ENCODE measurements around the gene MME. TPM values are rescaled to one million over a fixed set of nuclear protein-coding genes. Genes with fewer than 3 reads are reported as not detected.
"Not testable (repeated sequence)": the region's sequence is repeated elsewhere in the genome, so short reads cannot be mapped to it uniquely, and the experiment has no call there.

The MME gene
- total RNA-seq, 2 experiments from 2014 or later: not detected

- CTCF ChIA-PET: no interaction called here
- Mint-ChIP-seq H3K27me3 (no peaks in the 10 kb centered on the region), H3K36me3 (ENCODE audit: low read depth) (no peaks in the 10 kb centered on the region), H3K9me3 (no peaks in the 10 kb centered on the region), H3K4me3 (no peak overlapping the region), H3K27ac (no peak overlapping the region), H3K4me1 (no peaks in the 10 kb centered on the region)
- POLR2A ChIA-PET: no interaction called here
- no peak for DNase-seq
Measured at GRCh38 chr3:155096303-155097008, 16.3 kb downstream of the MME start.

- Mint-ChIP-seq H3K4me1 (no peaks in the 10 kb centered on the region), H3K36me3 (ENCODE audit: low read depth) (no peaks in the 10 kb centered on the region), H3K4me3 (no peak overlapping the region), H3K27ac (no peak overlapping the region), H3K9me3 (no peaks in the 10 kb centered on the region), H3K27me3 (no peaks in the 10 kb centered on the region)
- DNase-seq: no peak
- CTCF ChIA-PET: no interaction called here
- POLR2A ChIA-PET: no interaction called here
Measured at GRCh38 chr3:155097009-155097349, 16.9 kb downstream of the MME start.

GRCh38 chr3:155101398-155101797, 21.3 kb downstream of the MME start:
- ChIA-PET CTCF (interaction anchor here (1.2 kb wide), 1 partner anchor 12 kb away, joined by 3 read pairs; no protein-coding TSS in a partner anchor), POLR2A (no interaction called here)
- Mint-ChIP-seq H3K4me3 (no peak overlapping the region), H3K9me3 (no peaks in the 10 kb centered on the region), H3K4me1 (no peaks in the 10 kb centered on the region), H3K27me3 (no peaks in the 10 kb centered on the region), H3K27ac (no peak overlapping the region), H3K36me3 (ENCODE audit: low read depth) (no peaks in the 10 kb centered on the region)
- DNase-seq: no peak

- Mint-ChIP-seq H3K9me3 (no peaks in the 10 kb centered on the region), H3K27ac (no peak overlapping the region), H3K27me3 (no peaks in the 10 kb centered on the region), H3K4me1 (no peaks in the 10 kb centered on the region), H3K4me3 (no peak overlapping the region), H3K36me3 (ENCODE audit: low read depth) (no peaks in the 10 kb centered on the region)
- ChIA-PET POLR2A (no interaction called here), CTCF (interaction anchor here (0.6 to 1.2 kb wide), 2 partner anchors 12 to 24 kb away, joined by 3 read pairs; no protein-coding TSS in a partner anchor)
- no peak for DNase-seq
Measured at GRCh38 chr3:155102329-155102728, 22.2 kb downstream of the MME start.

- ChIA-PET CTCF (no interaction called here), POLR2A (no interaction called here)
- no peaks in the 10 kb centered on the region for H3K9me3 Mint-ChIP-seq
- H3K4me3 Mint-ChIP-seq: no peak overlapping the region
- no peak overlapping the region for H3K27ac Mint-ChIP-seq
- H3K4me1 Mint-ChIP-seq: no peaks in the 10 kb centered on the region
- no peak for DNase-seq
- H3K36me3 Mint-ChIP-seq (ENCODE audit: low read depth): no peaks in the 10 kb centered on the region
- no peaks in the 10 kb centered on the region for H3K27me3 Mint-ChIP-seq
Measured at GRCh38 chr3:155103686-155104085, 23.6 kb downstream of the MME start.

- H3K27ac Mint-ChIP-seq: no peak overlapping the region
- no peaks in the 10 kb centered on the region for H3K9me3 Mint-ChIP-seq
- POLR2A ChIA-PET: no interaction called here
- no peak for DNase-seq
- H3K4me1 Mint-ChIP-seq: peaks cover 6% of the 10 kb centered on the region
- CTCF ChIA-PET: no interaction called here
- no peaks in the 10 kb centered on the region for H3K36me3 Mint-ChIP-seq (ENCODE audit: low read depth)
- H3K4me3 Mint-ChIP-seq: no peak overlapping the region
- no peaks in the 10 kb centered on the region for H3K27me3 Mint-ChIP-seq
Measured at GRCh38 chr3:155106119-155106518, 26.0 kb downstream of the MME start.

GRCh38 chr3:155110022-155110421, 29.9 kb downstream of the MME start:
- Mint-ChIP-seq H3K27me3 (no peaks in the 10 kb centered on the region), H3K4me3 (no peak overlapping the region), H3K27ac (no peak overlapping the region), H3K9me3 (no peaks in the 10 kb centered on the region), H3K36me3 (ENCODE audit: low read depth) (no peaks in the 10 kb centered on the region), H3K4me1 (peaks cover 11% of the 10 kb centered on the region)
- ChIA-PET POLR2A (no interaction called here), CTCF (no interaction called here)
- DNase-seq: no peak

- Mint-ChIP-seq H3K4me3 (no peak overlapping the region), H3K9me3 (no peaks in the 10 kb centered on the region), H3K4me1 (peaks cover 11% of the 10 kb centered on the region), H3K27ac (peak overlapping the region; percentile 11), H3K36me3 (ENCODE audit: low read depth) (no peaks in the 10 kb centered on the region), H3K27me3 (no peaks in the 10 kb centered on the region)
- POLR2A ChIA-PET: no interaction called here
- DNase-seq: peak; percentile 6
- CTCF ChIA-PET: no interaction called here
Measured at GRCh38 chr3:155110996-155111901, 31.1 kb downstream of the MME start.

- ChIA-PET POLR2A (no interaction called here), CTCF (no interaction called here)
- H3K9me3 Mint-ChIP-seq: no peaks in the 10 kb centered on the region
- no peak overlapping the region for H3K27ac Mint-ChIP-seq
- no peak for DNase-seq
- H3K4me3 Mint-ChIP-seq: no peak overlapping the region
- no peaks in the 10 kb centered on the region for H3K36me3 Mint-ChIP-seq (ENCODE audit: low read depth)
- H3K27me3 Mint-ChIP-seq: no peaks in the 10 kb centered on the region
- peaks cover 11% of the 10 kb centered on the region for H3K4me1 Mint-ChIP-seq
Measured at GRCh38 chr3:155111971-155112370, 31.9 kb downstream of the MME start.

- no peak overlapping the region for H3K4me3 Mint-ChIP-seq
- no peak overlapping the region for H3K27ac Mint-ChIP-seq
- peaks cover 11% of the 10 kb centered on the region for H3K4me1 Mint-ChIP-seq
- ChIA-PET CTCF (no interaction called here), POLR2A (no interaction called here)
- DNase-seq: no peak
- H3K36me3 Mint-ChIP-seq (ENCODE audit: low read depth): no peaks in the 10 kb centered on the region
- H3K27me3 Mint-ChIP-seq: no peaks in the 10 kb centered on the region
- no peaks in the 10 kb centered on the region for H3K9me3 Mint-ChIP-seq
Measured at GRCh38 chr3:155112661-155113389, 32.7 kb downstream of the MME start.

GRCh38 chr3:155124745-155125144, 44.6 kb downstream of the MME start:
- DNase-seq: peak; percentile 16
- H3K36me3 Mint-ChIP-seq (ENCODE audit: low read depth); H3K27me3 Mint-ChIP-seq; POLR2A ChIA-PET; H3K27ac Mint-ChIP-seq; H3K4me1 Mint-ChIP-seq; H3K9me3 Mint-ChIP-seq; CTCF ChIA-PET; H3K4me3 Mint-ChIP-seq: not testable (repeated sequence)

- DNase-seq: no peak
- Mint-ChIP-seq H3K9me3 (peaks cover 2% of the 10 kb centered on the region), H3K27me3 (no peaks in the 10 kb centered on the region), H3K27ac (no peak overlapping the region), H3K4me3 (no peak overlapping the region), H3K36me3 (ENCODE audit: low read depth) (no peaks in the 10 kb centered on the region), H3K4me1 (no peaks in the 10 kb centered on the region)
- POLR2A ChIA-PET: no interaction called here
- CTCF ChIA-PET: no interaction called here
Measured at GRCh38 chr3:155129396-155129795, 49.3 kb downstream of the MME start.

- Mint-ChIP-seq H3K4me3 (no peak overlapping the region), H3K9me3 (peaks cover 2% of the 10 kb centered on the region)
- CTCF ChIA-PET: no interaction called here
Measured at GRCh38 chr3:155130001-155130400, 49.9 kb downstream of the MME start.

More at GRCh38 chr3:155130001-155130400, 49.9 kb downstream of the MME start:
- no peak for DNase-seq
- Mint-ChIP-seq H3K27ac (no peak overlapping the region), H3K4me1 (no peaks in the 10 kb centered on the region), H3K36me3 (ENCODE audit: low read depth) (no peaks in the 10 kb centered on the region), H3K27me3 (no peaks in the 10 kb centered on the region)
- POLR2A ChIA-PET: no interaction called here

All from activated CD4-positive, alpha-beta T cell treated with anti-CD3 and anti-CD28 coated beads, Interleukin-2, amount 10 ng/mL, durations not matched to agents 7 days and 5 days (primary cell).